Endothelial cell (in vitro differentiated cells): ENCODE results near the gene GJB6. TPM values are rescaled to one million over a fixed set of nuclear protein-coding genes. Genes with fewer than 3 reads are reported as not detected.

Experiments
- DNase-seq: peaks from one replicate; pipeline ENCODE4 v3.0.0; 2021; ENCODE audit warnings: low spot score
- H3K27ac Mint-ChIP-seq: one replicate; pipeline ENCODE4 v1.8.0; 2021; ENCODE audit warnings: mixed read lengths, inconsistent platforms; ENCODE audit not compliant: unreplicated experiment
- H3K27me3 Mint-ChIP-seq: one replicate; pipeline ENCODE4 v1.8.0; 2021; ENCODE audit warnings: mild to moderate bottlenecking, moderate library complexity, mixed read lengths, inconsistent platforms; ENCODE audit not compliant: unreplicated experiment
- H3K36me3 Mint-ChIP-seq: one replicate; pipeline ENCODE4 v1.8.0; 2021; ENCODE audit warnings: mild to moderate bottlenecking, low read depth, mixed read lengths, inconsistent platforms; ENCODE audit not compliant: unreplicated experiment
- H3K4me1 Mint-ChIP-seq: one replicate; pipeline ENCODE4 v1.8.0; 2021; ENCODE audit warnings: mild to moderate bottlenecking, mixed read lengths, inconsistent platforms; ENCODE audit not compliant: unreplicated experiment
- H3K4me3 Mint-ChIP-seq: one replicate; pipeline ENCODE4 v1.8.0; 2021; ENCODE audit warnings: mild to moderate bottlenecking, mixed read lengths, inconsistent platforms; ENCODE audit not compliant: unreplicated experiment
- H3K9me3 Mint-ChIP-seq: one replicate; pipeline ENCODE4 v1.8.0; 2021; ENCODE audit warnings: mixed read lengths, inconsistent platforms; ENCODE audit not compliant: unreplicated experiment
- total RNA-seq: library from RNA; stranded (reverse); fragmentation: NEBNext Ultra II Directional; extraction: Animal tissue kit (Norgen Biotek cat#: 25700); gene quantifications from one replicate; pipeline ENCODE4 v1.2.1, GENCODE V29; 2021; ENCODE audit not compliant: unreplicated experiment
- TF ChIP-seq, protein P1 (sequence below): fragments of 200-600 bp; sonication (generic); IDR thresholded peaks from one replicate; pipeline ENCODE4 v1.5.0; 2021; ENCODE audit warnings: antibody characterized with exemption; ENCODE audit not compliant: unreplicated experiment

GJB6 gene
- total RNA-seq, 1 donor from 2014 or later, result 0.23 TPM

DNA sequence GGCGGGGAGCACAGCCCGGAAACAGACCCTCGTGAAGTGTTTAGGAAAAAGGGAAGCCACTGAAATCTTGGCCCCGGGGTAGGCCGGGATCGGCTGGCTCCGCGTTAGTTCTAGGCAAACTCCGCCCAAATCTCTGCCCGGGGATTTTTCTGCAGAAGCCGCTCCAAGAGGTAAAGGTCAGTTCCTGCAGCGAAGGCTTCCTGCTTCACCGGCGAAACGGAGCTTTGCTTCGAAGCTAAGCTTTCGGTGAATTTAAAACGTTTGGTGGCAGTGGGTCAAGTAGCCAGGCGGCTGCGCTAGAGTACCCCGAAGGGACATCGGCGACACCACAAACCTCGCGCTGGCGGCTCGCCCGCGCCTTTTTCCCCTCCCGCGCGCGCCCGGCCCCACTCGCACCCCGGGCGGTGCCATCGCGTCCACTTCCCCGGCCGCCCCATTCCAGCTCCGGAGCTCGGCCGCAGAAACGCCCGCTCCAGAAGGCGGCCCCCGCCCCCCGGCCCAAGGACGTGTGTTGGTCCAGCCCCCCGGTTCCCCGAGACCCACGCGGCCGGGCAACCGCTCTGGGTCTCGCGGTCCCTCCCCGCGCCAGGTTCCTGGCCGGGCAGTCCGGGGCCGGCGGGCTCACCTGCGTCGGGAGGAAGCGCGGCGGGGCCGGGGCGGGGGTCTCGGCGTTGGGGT lies 39.8 kb downstream of the GJB6 start:
- Mint-ChIP-seq H3K27me3 (peaks cover 20% of the 10 kb centered on the region), H3K4me1 (peaks cover 2% of the 10 kb centered on the region), H3K4me3 (peak overlapping the region; percentile 42), H3K9me3 (no peaks in the 10 kb centered on the region), H3K27ac (no peak overlapping the region), H3K36me3 (no peaks in the 10 kb centered on the region)
- DNase-seq, result no peak
- TF ChIP-seq, protein P1, sequence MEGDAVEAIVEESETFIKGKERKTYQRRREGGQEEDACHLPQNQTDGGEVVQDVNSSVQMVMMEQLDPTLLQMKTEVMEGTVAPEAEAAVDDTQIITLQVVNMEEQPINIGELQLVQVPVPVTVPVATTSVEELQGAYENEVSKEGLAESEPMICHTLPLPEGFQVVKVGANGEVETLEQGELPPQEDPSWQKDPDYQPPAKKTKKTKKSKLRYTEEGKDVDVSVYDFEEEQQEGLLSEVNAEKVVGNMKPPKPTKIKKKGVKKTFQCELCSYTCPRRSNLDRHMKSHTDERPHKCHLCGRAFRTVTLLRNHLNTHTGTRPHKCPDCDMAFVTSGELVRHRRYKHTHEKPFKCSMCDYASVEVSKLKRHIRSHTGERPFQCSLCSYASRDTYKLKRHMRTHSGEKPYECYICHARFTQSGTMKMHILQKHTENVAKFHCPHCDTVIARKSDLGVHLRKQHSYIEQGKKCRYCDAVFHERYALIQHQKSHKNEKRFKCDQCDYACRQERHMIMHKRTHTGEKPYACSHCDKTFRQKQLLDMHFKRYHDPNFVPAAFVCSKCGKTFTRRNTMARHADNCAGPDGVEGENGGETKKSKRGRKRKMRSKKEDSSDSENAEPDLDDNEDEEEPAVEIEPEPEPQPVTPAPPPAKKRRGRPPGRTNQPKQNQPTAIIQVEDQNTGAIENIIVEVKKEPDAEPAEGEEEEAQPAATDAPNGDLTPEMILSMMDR, result no peak

DNA sequence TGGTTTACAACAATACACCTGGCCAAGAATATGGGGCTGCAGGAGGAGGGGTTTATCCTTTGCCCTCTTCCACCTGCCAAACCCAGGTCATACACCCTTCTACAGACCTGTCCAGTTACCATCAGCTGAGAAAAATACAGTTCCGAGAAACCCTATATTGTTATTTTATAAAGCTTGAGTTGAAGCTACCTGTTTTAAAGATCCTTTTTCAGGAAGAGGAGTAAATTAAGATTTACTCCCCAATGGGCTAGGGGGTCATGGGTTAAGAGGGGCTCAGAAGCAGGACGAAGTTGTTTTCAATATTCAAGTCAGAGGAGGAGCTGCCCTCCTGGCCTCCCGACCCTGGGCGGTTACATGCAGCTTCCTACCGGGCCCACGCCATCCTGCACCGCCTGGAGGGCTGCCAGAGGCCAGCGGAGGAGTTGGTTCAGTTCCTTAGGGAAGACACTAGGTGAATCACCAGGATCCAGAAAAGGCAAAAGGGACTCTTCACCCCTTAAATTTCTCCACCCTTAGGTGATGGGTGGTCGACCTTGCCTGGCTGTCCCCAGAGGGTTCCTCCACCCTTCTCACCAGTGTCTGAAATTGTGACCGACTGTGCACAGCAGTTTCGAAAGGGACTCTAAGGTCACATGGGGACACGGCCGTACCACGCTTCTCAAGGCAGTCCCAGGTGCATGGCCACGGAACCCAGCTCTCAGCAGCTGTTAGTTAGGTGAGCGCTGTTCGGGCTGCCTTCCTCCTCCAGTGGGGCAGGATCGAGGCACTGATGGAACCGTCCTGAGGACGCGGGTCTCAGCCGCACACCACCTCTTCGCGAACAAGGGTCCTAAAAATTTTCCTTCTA lies 40.6 kb downstream of the GJB6 start:
- Mint-ChIP-seq H3K4me3 (peak overlapping the region; percentile 42), H3K27ac (no peak overlapping the region), H3K9me3 (no peaks in the 10 kb centered on the region), H3K4me1 (peaks cover 2% of the 10 kb centered on the region), H3K36me3 (no peaks in the 10 kb centered on the region), H3K27me3 (peaks cover 20% of the 10 kb centered on the region)
- TF ChIP-seq, protein P1, result no peak
- DNase-seq, result no peak

DNA sequence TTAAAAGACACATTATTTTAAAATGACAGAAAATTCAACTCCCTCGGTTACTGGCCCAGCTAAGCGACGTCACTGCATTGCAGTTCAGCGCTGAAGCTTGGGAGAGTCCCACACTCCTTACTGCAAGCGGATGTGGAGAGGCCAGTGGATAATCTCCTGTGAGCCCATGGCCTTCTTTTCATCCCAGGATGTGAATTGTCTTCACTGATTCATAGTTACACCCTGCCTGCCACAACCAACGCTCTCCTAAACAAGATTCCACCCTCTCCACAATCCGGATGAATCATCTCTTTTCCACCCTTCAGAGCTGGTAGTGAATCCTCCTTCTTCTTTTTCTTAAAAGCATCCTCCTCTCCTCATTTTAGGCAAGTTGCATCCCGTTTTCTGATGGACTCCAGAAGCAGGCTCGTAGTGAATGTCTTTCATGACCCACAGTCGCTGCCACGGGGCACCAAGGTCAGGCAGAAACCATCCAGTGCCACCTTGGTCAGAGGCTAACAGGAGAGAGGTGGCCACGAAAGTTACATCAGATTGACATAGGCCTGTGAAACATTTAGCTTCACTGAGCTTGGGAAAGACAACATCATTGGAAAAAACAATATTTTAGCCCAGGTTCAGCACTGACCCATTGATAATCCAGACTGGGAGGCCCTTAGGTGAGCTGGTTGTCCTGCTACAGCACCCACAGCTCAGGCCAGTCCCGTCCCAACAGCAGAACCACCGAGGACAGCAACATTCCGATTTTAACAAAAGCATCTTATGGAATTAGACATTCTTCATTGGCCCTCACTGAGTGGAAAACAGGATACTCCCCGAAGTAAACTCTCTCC lies 41.4 kb downstream of the GJB6 start:
- peaks cover 20% of the 10 kb centered on the region for H3K27me3 Mint-ChIP-seq
- DNase-seq, result no peak
- H3K36me3 Mint-ChIP-seq, result no peaks in the 10 kb centered on the region
- H3K27ac Mint-ChIP-seq, result no peak overlapping the region
- peaks cover 2% of the 10 kb centered on the region for H3K4me1 Mint-ChIP-seq
- H3K9me3 Mint-ChIP-seq, result no peaks in the 10 kb centered on the region
- TF ChIP-seq, protein P1, result no peak
- H3K4me3 Mint-ChIP-seq, result no peak overlapping the region

DNA sequence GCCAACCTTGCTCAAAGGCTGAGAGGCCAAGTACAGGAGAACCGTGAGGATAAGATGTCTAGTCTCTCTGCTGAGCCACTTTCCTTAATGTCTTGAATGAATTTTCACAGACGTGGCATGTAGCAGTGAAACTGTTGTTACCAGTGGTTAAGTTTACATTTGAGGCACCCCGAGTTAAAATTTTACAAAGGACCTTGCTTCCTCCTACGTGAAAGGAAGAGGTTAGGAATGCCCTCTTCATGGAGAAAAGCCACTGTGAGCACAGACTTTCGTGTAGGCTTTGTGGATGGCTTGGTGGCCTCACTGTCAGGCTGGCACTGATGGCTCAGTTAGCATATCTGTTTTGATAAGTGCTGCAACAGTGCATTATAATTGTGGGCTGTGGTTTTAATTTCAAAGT lies 42.0 kb downstream of the GJB6 start:
- no peak for DNase-seq
- Mint-ChIP-seq H3K4me1 (peaks cover 2% of the 10 kb centered on the region), H3K36me3 (no peaks in the 10 kb centered on the region), H3K27me3 (peaks cover 20% of the 10 kb centered on the region), H3K9me3 (no peaks in the 10 kb centered on the region), H3K4me3 (no peak overlapping the region), H3K27ac (no peak overlapping the region)
- TF ChIP-seq, protein P1, result no peak
